Left lung (tissue), 10 donors: ENCODE measurements around the gene PDE4D. TPM values are rescaled to one million over a fixed set of nuclear protein-coding genes. Genes with fewer than 3 reads are reported as not detected.

Experiments used
- ATAC-seq: fragments of 200-7000 bp; cut with Tn5 transposase; one replicate; pipeline ENCODE4 v1.9.1; 2020; ENCODE audit warnings: moderate library complexity
- DNase-seq, 4 donors: peaks; one replicate each; pipeline ENCODE4 v3.0.0-alpha.2; 2013 to 2020
- H3K27ac ChIP-seq, 2 donors: fragments of 200-600 bp; sonication (generic) in 1 of 2; one replicate each; pipeline versions ENCODE4 v1.5.0 to v1.8.0; 2020 to 2021
- H3K27me3 ChIP-seq, 2 donors: fragments of 200-600 bp; sonication (generic) in 1 of 2; one replicate each; pipeline versions ENCODE4 v1.5.0 to v1.8.0; 2020 to 2021
- H3K36me3 ChIP-seq, 2 donors: fragments of 200-600 bp; sonication (generic) in 1 of 2; one replicate each; pipeline versions ENCODE4 v1.5.0 to v1.8.0; 2020 to 2021
- H3K4me1 ChIP-seq, 2 donors: fragments of 200-600 bp; one replicate each; pipeline ENCODE4 v1.8.0; 2021
- H3K4me3 ChIP-seq, 2 donors: fragments of 200-600 bp; sonication (generic) in 1 of 2; one replicate each; pipeline versions ENCODE4 v1.5.0 to v1.8.0; 2020 to 2021; ENCODE audit warnings: mild to moderate bottlenecking in 1 of 2
- H3K9me3 ChIP-seq, 2 donors: fragments of 200-600 bp; sonication (generic) in 1 of 2; one replicate each; pipeline versions ENCODE4 v1.5.0 to v1.8.0; 2020 to 2021
- CTCF ChIP-seq, 2 donors: fragments of 200-600 bp; sonication (generic) in 1 of 2; IDR thresholded peaks; one replicate each; pipeline versions ENCODE4 v1.5.0 to v1.8.0; 2021; ENCODE audit warnings: antibody characterized with exemption in 2 of 2
- intact Hi-C, 2 donors: fragments of 100-400 bp; cut with DNase I; formaldehyde crosslinking; loops; one replicate each; pipeline versions ENCODE4 v1.11.2 to v1.14.2; 2022
- polyA plus RNA-seq, 6 donors: library from polyadenylated mRNA; unstranded; fragments of 120-200 nt; gene quantifications; one replicate each; pipeline ENCODE4 v1.2.1, GENCODE V29; 2013; ENCODE audit not compliant: insufficient read length in 6 of 6
- total RNA-seq, 2 donors: library from RNA; stranded (reverse); fragmentation: NEBNext Ultra II Directional; extraction: Animal tissue kit (Norgen Biotek cat#: 25700); gene quantifications; one replicate each; pipeline ENCODE4 v1.2.1, GENCODE V29; 2021
- donor health status: DM: no; HTN: yes; CAD: no.
- donor health status: DM: no; HTN: no; CAD: no.

PDE4D gene
- total and polyA plus RNA-seq, 8 donors = 21.4 to 57.1 (median 25.4) TPM

GRCh38 chr5:59236986-59237385 lies 656.5 kb downstream of the PDE4D start:
- Histone ChIP-seq H3K4me3 (no peak overlapping the region), H3K27me3 (no peaks in the 10 kb centered on the region), H3K27ac (no peak overlapping the region), H3K4me1 (no peaks in the 10 kb centered on the region), H3K36me3 (no peaks in the 10 kb centered on the region), H3K9me3 (no peaks in the 10 kb centered on the region)
- ATAC-seq (no peak), DNase-seq (no peak)
- TF ChIP-seq CTCF (IDR thresholded peaks at IDR 0.05) = no peak
- intact Hi-C loops = no loop called here

- ATAC-seq = no peak
- no peak for TF ChIP-seq CTCF (IDR thresholded peaks at IDR 0.05)
- H3K27ac ChIP-seq = no peak overlapping the region
These were observed 657.1 kb downstream of the PDE4D start for GRCh38 chr5:59236448-59236847.

GRCh38 chr5:59234236-59234635 lies 659.3 kb downstream of the PDE4D start:
- H3K4me3 ChIP-seq = no peak overlapping the region
- H3K27me3 ChIP-seq = no peaks in the 10 kb centered on the region
- H3K9me3 ChIP-seq = no peaks in the 10 kb centered on the region
- intact Hi-C loops = no loop called here
- H3K36me3 ChIP-seq = no peaks in the 10 kb centered on the region
- TF ChIP-seq CTCF (IDR thresholded peaks at IDR 0.05) = no peak
- ATAC-seq (no peak), DNase-seq (no peak)
- H3K27ac ChIP-seq = no peak overlapping the region
- H3K4me1 ChIP-seq = no peaks in the 10 kb centered on the region

More at GRCh38 chr5:59236448-59236847, 657.1 kb downstream of the PDE4D start:
- H3K27me3 ChIP-seq = no peaks in the 10 kb centered on the region
- intact Hi-C loops = no loop called here
- no peaks in the 10 kb centered on the region for H3K4me1 ChIP-seq
- DNase-seq = no peak
- H3K9me3 ChIP-seq = no peaks in the 10 kb centered on the region
- no peaks in the 10 kb centered on the region for H3K36me3 ChIP-seq
- no peak overlapping the region for H3K4me3 ChIP-seq

GRCh38 chr5:59231221-59231931 lies 662.1 kb downstream of the PDE4D start:
- H3K4me3 ChIP-seq = no peak overlapping the region
- H3K36me3 ChIP-seq = no peaks in the 10 kb centered on the region
- no peak overlapping the region for H3K27ac ChIP-seq
- ATAC-seq (no peak), DNase-seq (no peak)
- no peaks in the 10 kb centered on the region for H3K4me1 ChIP-seq
- H3K27me3 ChIP-seq = no peaks in the 10 kb centered on the region
- H3K9me3 ChIP-seq = no peaks in the 10 kb centered on the region
- TF ChIP-seq CTCF (IDR thresholded peaks at IDR 0.05) = no peak
- intact Hi-C loops = no loop called here

- TF ChIP-seq CTCF (IDR thresholded peaks at IDR 0.05) = no peak
- Histone ChIP-seq H3K4me1 (no peaks in the 10 kb centered on the region), H3K36me3 (no peaks in the 10 kb centered on the region), H3K27me3 (no peaks in the 10 kb centered on the region), H3K27ac (no peak overlapping the region), H3K4me3 (no peak overlapping the region), H3K9me3 (peaks cover 0 to 6% of the 10 kb centered on the region in 2 donors)
- no peak for ATAC-seq
- no peak for DNase-seq
- intact Hi-C loops = no loop called here
These were observed 670.6 kb downstream of the PDE4D start for GRCh38 chr5:59222687-59223511.
